RWPE1 (cell line): Measurements from ENCODE around the gene MYBBP1A.

Experiments used
- CTCF ChIA-PET: fragments of 350-600 bp; sonication (Branson Sonifier 250); formaldehyde crosslinking; extraction: SDS; loops from one replicate; lab custom pipeline; 2021; lab: Yijun Ruan, JAX
- POLR2A ChIA-PET: fragments of 400-600 bp; formaldehyde crosslinking; extraction: SDS; loops from one replicate; lab custom pipeline; 2020; ENCODE audit warnings: antibody characterized with exemption; ENCODE audit not compliant: low non-redundant PET; lab: Yijun Ruan, JAX
- DNase-seq: peaks from one replicate; pipeline ENCODE4 v3.0.0; 2012; ENCODE audit warnings: low spot score
- H3K27ac ChIP-seq: fragments of 450-650 bp; 2 replicates; pipeline ENCODE4 v1.5.1; 2017
- CTCF ChIP-seq: fragments of 450-650 bp; conservative IDR thresholded peaks from 2 replicates; pipeline ENCODE4 v1.5.1; 2017; ENCODE audit warnings: low read depth, mild to moderate bottlenecking

Gene MYBBP1A

DNA sequence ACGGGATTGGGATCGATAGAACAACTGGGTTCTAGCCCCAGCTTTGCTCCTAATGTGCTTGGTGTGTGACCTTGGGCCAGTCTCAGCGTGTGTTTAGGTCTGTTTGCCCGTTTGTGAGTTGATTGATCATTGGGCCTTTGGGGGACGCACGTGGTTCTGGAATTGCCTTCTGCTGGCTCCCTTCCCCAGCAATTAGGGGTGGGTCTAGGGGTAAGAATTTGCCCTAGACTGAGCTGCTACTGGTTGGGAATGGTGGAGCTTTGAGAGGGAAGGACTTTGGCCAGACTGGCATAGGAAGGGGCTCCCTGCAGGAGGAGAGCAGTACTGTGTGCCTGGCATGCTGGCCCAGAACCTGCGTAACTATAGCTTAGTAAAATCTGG, 55.0 kb downstream of the MYBBP1A start:
- no peak overlapping the region for H3K27ac ChIP-seq
- POLR2A ChIA-PET: no interaction called here
- CTCF ChIA-PET: interaction anchor here (0.7 to 1.0 kb wide), 3 partner anchors 37 to 84 kb away, joined by 3 to 4 read pairs (median 3); no protein-coding TSS in a partner anchor
- TF ChIP-seq CTCF: no peak
- DNase-seq: no peak

DNA sequence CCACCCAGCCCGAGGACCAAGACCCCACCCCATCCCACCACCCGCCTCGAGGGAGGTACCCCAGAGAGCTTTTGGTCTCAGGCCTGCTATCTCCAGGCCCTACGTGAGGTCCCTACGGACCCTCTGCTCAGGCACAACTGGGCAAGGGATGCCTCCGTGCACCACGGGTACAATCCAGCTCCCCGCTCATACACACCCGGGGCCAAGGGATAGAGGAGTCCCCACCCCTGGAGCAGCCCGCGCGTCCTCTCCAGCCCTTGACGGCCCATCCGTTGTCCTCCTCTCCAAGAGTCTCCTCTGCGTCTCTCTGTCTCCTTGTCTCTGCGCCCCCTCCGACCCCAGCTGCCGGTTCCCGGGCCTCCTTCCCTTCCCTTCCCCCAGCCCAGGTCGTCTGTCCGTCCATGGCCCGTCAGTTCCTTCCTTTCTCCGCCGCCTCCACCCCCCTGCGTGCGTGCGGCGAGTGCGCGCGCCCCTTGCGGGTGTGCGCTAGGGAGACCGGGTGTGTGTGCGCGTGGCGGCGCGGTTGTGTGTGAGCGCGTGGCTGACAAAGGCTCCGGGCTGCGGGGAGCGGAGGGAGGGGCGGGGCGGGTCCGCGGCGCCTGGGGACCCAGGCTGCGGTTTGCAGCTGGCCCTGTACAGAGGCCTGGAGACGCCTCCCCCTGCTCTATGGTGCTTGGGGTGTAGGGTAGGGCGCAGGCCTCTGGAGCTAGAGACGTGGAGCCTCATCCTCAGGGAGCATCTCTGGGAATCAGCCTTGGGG, 55.6 kb downstream of the MYBBP1A start:
- no peak for TF ChIP-seq CTCF
- POLR2A ChIA-PET: no interaction called here
- no peak for DNase-seq

DNA sequence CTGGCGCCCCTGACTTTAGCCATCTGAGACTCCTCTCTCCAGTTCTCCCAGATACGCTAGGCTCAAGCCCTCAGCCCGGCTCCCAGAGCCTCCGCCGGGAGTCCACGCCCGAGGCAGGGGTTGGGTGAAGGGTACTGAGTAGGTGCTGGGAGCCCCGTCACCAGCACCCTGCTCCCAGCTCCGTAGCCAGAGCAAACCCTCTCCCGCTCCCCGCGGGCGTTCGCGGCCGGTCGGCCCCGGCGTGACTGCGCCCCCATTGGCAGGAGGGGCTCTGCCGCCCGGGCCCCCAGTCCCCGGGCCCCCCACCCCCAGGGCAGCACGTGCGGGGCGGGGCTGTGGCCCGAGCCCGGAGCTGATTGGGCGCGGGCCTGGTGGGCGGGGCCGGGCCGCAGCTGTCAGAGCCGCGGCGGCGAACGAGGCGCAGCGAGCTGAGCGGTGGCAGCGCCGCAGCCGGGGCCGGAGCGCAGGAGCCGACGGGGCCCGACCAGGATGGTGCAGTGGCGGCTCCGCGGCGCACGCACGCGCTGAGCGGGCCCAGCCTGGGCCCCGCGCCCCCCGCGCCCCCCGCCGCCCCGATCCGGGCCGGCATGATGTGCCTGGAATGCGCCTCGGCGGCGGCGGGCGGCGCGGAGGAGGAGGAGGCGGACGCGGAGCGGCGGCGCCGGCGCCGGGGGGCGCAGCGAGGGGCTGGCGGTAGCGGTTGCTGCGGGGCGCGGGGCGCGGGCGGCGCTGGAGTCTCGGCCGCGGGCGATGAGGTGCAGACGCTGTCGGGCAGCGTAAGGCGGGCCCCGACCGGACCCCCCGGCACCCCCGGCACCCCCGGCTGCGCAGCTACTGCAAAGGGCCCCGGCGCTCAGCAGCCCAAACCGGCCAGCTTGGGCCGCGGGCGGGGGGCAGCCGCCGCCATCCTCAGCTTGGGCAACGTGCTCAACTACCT, 56.5 kb downstream of the MYBBP1A start, which contains the start of gene SPNS2:
SPNS2 (plus strand) TSS at position 421 of the 937 bp plus-strand sequence; CDS start at position 588, 167 bp downstream.
- ChIA-PET CTCF (interaction anchor here (0.5 to 1.0 kb wide), 3 partner anchors 38 to 256 kb away, joined by 3 read pairs; no protein-coding TSS in a partner anchor), POLR2A (no interaction called here)
- TF ChIP-seq CTCF: no peak
- no peak within 1 kb of the TSS for H3K27ac ChIP-seq
- DNase-seq: peak; percentile 76

More for the DNA sequence above, 55.6 kb downstream of the MYBBP1A start:
- CTCF ChIA-PET: interaction anchor here (0.9 to 1.0 kb wide), 2 partner anchors 37 to 79 kb away, joined by 3 to 4 read pairs; no protein-coding TSS in a partner anchor
- H3K27ac ChIP-seq: no peak overlapping the region

DNA sequence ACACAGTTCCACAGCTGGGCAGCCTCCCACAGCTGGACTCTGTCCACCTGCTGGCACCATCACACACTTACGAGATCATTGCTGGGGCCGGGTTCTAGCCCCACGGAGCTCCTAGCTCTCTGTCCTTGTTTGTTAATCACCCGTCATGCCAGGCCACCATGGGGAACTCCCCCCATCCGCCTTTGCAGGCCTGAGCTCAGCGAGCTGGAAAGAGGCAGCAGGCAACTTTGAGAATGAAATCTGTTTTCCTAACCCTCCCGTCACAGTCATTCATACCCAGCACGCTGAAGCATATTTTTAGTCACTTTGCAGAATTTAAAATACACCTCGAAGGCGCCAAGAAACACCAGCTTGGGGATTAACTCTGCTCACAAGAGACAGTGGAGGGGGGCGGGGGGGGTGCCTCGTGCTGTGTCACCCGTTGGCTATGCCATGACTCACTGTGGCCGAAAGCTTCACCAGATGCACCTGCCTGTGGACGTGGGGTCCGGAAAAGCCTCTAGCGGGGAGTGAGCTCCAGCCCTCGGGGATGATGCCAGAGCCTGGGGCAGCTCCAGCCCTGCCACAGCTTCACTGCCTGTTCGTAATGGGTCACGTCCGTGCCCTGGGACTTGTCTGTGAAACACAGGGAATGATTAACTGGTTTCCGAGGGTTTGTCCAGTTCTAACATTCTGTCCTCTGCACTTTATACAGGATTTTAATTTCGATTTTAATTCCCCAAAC, 57.9 kb downstream of the MYBBP1A start:
- DNase-seq: peak; percentile 67
- no peak for TF ChIP-seq CTCF
- CTCF ChIA-PET: interaction anchor here (0.6 kb wide), 1 partner anchor 193 kb away, joined by 3 read pairs; no protein-coding TSS in a partner anchor
- H3K27ac ChIP-seq: no peak overlapping the region
- POLR2A ChIA-PET: no interaction called here

DNA sequence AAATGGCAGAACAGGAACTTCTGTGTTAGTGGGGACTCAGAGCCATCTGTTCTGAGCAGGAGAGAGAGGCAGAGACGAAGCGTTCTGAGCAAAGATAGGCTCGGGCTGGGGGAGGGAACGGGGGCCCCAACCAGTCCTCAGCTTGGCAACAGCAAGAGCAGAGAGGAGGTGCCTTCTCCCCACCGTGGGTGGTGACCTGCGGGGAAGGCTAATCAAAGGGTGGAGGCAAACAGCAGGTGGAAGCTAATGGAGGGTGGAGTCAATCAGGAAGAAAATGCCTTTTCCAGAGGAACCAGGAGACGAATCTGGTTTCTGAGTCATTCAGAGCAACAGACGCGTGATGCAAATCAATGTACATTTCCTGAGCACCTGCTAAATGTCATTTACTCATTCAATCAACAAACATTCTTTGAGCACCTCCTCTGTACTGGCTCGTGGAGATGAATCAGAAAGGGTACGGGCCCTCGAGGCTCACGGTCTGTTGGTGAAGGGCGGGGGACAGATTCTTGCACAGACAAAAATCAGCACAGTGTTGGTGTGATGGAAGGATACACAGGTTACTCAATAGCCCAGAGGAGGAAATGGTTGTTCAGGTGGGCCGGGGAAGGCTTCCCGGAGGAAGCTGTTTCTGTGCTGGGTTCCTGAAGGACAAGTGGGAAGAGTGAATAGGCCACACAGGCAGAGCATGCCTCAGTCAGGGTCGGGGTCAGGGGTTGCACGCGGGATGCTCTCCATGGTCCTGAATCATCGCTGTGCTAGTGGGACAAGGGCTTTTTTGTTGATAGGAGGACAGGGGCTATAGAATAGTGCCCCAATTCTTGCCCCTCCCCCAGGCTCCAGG, 62.2 kb downstream of the MYBBP1A start:
- peak; percentile 55 for DNase-seq
- CTCF ChIA-PET: interaction anchor here (0.6 kb wide), 1 partner anchor 431 kb away, joined by 5 read pairs; no protein-coding TSS in a partner anchor
- POLR2A ChIA-PET: no interaction called here
- H3K27ac ChIP-seq: no peak overlapping the region
- no peak for TF ChIP-seq CTCF
